DND-41 (cell line): Measurements from ENCODE around the gene ST6GALNAC3.

Experiments
- ATAC-seq: fragments of 200-7000 bp; cut with Tn5 transposase; 3 replicates; pipeline ENCODE4 v1.9.1; 2021; ENCODE audit warnings: low read depth; ENCODE audit not compliant: insufficient read depth
- DNase-seq: peaks from one replicate; pipeline ENCODE4 v3.0.0-alpha.2; 2020
- H2AFZ ChIP-seq: 2 replicates; pipeline ENCODE4 v1.6.0; 2012; ENCODE audit warnings: low read depth, low read length
- H3K27ac ChIP-seq: 2 replicates; pipeline ENCODE4 v1.5.1; 2012; ENCODE audit warnings: low read length, inconsistent platforms
- H3K27me3 ChIP-seq: fragments of 200-600 bp; sonication (generic); 2 replicates; pipeline ENCODE4 v1.6.0; 2012; ENCODE audit warnings: low read length, mild to moderate bottlenecking, inconsistent platforms; ENCODE audit not compliant: insufficient read depth, poor library complexity
- H3K36me3 ChIP-seq: 2 replicates; pipeline ENCODE4 v1.5.1; 2012; ENCODE audit warnings: low read length, inconsistent platforms; ENCODE audit not compliant: insufficient read depth
- H3K4me1 ChIP-seq: 2 replicates; pipeline ENCODE4 v1.5.1; 2012; ENCODE audit warnings: mild to moderate bottlenecking, low read length; ENCODE audit not compliant: insufficient read depth
- H3K4me2 ChIP-seq: 2 replicates; pipeline ENCODE4 v1.6.0; 2012; ENCODE audit warnings: mild to moderate bottlenecking, moderate library complexity, low read length, inconsistent platforms; ENCODE audit not compliant: insufficient read depth
- H3K4me3 ChIP-seq, 2 experiments: fragments of 200-600 bp in 1 of 2; shearing (Covaris generic) in 1 of 2; 2 replicates each; pipeline ENCODE4 v1.5.1; 2012 to 2016; ENCODE audit warnings: inconsistent platforms in 2 of 2, low read length in 2 of 2, mild to moderate bottlenecking in 2 of 2, low read depth in 1 of 2, moderate library complexity in 1 of 2
- H3K79me2 ChIP-seq: 2 replicates; pipeline ENCODE4 v1.6.0; 2012; ENCODE audit warnings: low read length, inconsistent platforms; ENCODE audit not compliant: insufficient read depth
- H3K9ac ChIP-seq: 2 replicates; pipeline ENCODE4 v1.6.0; 2012; ENCODE audit warnings: low read depth, mild to moderate bottlenecking, inconsistent platforms, low read length, moderate library complexity
- H3K9me3 ChIP-seq: 2 replicates; pipeline ENCODE4 v1.5.1; 2012; ENCODE audit warnings: low read length, moderate library complexity, mild to moderate bottlenecking, inconsistent platforms; ENCODE audit not compliant: insufficient read depth, severe bottlenecking
- H4K20me1 ChIP-seq: 2 replicates; pipeline ENCODE4 v1.6.0; 2012; ENCODE audit warnings: low read length; ENCODE audit not compliant: insufficient read depth
- EZH2 ChIP-seq: IDR thresholded peaks from 3 replicates; pipeline ENCODE4 v1.6.1; 2012; ENCODE audit warnings: borderline replicate concordance, low read depth, mild to moderate bottlenecking, moderate library complexity, low read length, inconsistent platforms; ENCODE audit not compliant: severe bottlenecking
- TF ChIP-seq, protein P1 (sequence below): IDR thresholded peaks from 2 replicates; pipeline ENCODE4 v1.5.1; 2012; ENCODE audit warnings: borderline replicate concordance, low read length, moderate library complexity, mild to moderate bottlenecking; ENCODE audit not compliant: poor library complexity, severe bottlenecking; ENCODE audit errors: extremely low read depth

Gene ST6GALNAC3

DNA sequence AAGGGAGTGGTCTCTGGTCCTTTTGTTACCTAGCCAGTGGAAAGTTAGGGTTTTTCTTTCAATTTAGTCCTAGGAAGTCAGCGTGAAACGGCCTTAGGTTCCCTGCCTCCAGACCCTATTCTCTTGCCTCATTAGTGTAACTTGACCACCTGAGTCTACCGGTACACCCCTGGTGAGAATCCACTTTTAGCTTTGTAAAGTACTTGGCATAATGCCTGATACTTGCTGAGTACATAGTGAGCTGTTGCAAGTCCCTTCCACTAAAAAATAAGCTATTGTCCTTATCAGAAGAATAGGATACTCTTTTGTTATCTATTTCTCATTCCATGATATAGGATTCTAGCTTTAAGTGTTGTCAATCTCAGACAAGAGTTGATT is 228.8 kb downstream of the ST6GALNAC3 start:
- Histone ChIP-seq H3K36me3 (no peaks in the 10 kb centered on the region), H3K4me1 (no peaks in the 10 kb centered on the region), H3K4me2 (no peak overlapping the region), H4K20me1 (no peaks in the 10 kb centered on the region), H3K9ac (no peak overlapping the region), H3K27ac (no peak overlapping the region), H3K9me3 (no peaks in the 10 kb centered on the region), H3K4me3 (no peak overlapping the region), H2AFZ (no peak overlapping the region), H3K79me2 (no peaks in the 10 kb centered on the region), H3K27me3 (no peaks in the 10 kb centered on the region)
- TF ChIP-seq, protein P1, sequence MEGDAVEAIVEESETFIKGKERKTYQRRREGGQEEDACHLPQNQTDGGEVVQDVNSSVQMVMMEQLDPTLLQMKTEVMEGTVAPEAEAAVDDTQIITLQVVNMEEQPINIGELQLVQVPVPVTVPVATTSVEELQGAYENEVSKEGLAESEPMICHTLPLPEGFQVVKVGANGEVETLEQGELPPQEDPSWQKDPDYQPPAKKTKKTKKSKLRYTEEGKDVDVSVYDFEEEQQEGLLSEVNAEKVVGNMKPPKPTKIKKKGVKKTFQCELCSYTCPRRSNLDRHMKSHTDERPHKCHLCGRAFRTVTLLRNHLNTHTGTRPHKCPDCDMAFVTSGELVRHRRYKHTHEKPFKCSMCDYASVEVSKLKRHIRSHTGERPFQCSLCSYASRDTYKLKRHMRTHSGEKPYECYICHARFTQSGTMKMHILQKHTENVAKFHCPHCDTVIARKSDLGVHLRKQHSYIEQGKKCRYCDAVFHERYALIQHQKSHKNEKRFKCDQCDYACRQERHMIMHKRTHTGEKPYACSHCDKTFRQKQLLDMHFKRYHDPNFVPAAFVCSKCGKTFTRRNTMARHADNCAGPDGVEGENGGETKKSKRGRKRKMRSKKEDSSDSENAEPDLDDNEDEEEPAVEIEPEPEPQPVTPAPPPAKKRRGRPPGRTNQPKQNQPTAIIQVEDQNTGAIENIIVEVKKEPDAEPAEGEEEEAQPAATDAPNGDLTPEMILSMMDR, result no peak
- no peak for TF ChIP-seq EZH2
- DNase-seq, result no peak
- no peak for ATAC-seq

DNA sequence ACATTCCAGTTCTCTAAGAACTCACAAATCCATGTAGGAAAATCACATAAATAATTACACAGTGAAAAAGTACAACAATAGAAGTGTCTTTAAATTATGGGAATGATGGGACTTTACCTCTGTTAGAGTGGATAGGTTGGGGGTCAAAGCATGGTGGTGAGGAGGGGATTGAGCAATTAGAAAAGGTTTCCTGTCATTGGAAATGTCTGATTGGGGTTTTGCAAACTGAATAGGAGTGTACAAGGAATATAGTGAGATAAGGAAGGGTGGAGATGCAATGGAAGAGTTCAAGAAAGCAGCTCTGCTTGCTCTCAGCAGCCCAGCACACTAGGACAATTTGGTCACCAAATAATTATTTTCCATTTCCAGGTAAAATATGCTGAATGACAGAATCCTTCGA is 238.8 kb downstream of the ST6GALNAC3 start:
- no peak overlapping the region for H2AFZ ChIP-seq
- no peaks in the 10 kb centered on the region for H3K36me3 ChIP-seq
- H3K4me2 ChIP-seq, result no peak overlapping the region
- no peaks in the 10 kb centered on the region for H3K9me3 ChIP-seq
- no peak overlapping the region for H3K4me3 ChIP-seq
- no peaks in the 10 kb centered on the region for H3K79me2 ChIP-seq
- no peak overlapping the region for H3K27ac ChIP-seq
- DNase-seq (no peak), ATAC-seq (no peak)
- H3K9ac ChIP-seq, result no peak overlapping the region
- TF ChIP-seq EZH2, result no peak
- TF ChIP-seq, protein P1, result no peak
- H4K20me1 ChIP-seq, result no peaks in the 10 kb centered on the region
- H3K27me3 ChIP-seq, result no peaks in the 10 kb centered on the region
- no peaks in the 10 kb centered on the region for H3K4me1 ChIP-seq

DNA sequence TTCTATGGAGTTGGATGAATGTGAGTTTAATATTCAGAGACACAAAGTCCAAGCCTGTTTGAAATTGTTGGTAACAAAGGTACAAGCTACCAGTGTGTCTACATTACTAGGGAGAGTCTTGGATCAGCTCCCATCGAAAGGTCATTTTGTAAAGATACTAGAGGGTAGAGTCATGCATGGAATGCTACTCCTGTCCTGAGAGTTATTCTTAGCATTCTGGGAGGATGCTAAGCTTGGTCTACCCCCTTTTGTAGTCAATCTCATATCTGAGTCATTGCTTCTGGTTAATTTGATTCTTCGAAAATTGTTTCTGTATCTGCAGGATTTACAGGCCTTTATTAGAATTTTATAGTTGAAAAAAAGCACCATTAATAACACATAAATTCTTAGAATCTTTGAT is 240.2 kb downstream of the ST6GALNAC3 start:
- Histone ChIP-seq H3K79me2 (no peaks in the 10 kb centered on the region), H2AFZ (no peak overlapping the region), H3K4me3 (no peak overlapping the region), H3K36me3 (no peaks in the 10 kb centered on the region), H3K27me3 (no peaks in the 10 kb centered on the region), H3K4me1 (no peaks in the 10 kb centered on the region), H3K4me2 (no peak overlapping the region), H3K27ac (no peak overlapping the region), H4K20me1 (no peaks in the 10 kb centered on the region), H3K9me3 (no peaks in the 10 kb centered on the region), H3K9ac (no peak overlapping the region)
- no peak for DNase-seq
- TF ChIP-seq, protein P1, result no peak
- TF ChIP-seq EZH2, result no peak
- no peak for ATAC-seq
